PC-3 (cell line): ENCODE data around the gene GGNBP2.

ENCODE experiments used
- EZH2 ChIP-seq: fragments of 300-600 bp; sonication (generic); IDR thresholded peaks from one replicate; pipeline ENCODE4 v1.6.1; 2017; ENCODE audit warnings: antibody characterized with exemption, mild to moderate bottlenecking, low read length; ENCODE audit not compliant: unreplicated experiment
- EZH2phosphoT487 ChIP-seq: fragments of 300-600 bp; sonication (generic); IDR thresholded peaks from 2 replicates; pipeline ENCODE4 v1.6.1; 2018; ENCODE audit warnings: mild to moderate bottlenecking, antibody characterized with exemption, low read length, borderline replicate concordance
- TF ChIP-seq, protein P1 (sequence below): fragments of 300-600 bp; sonication (generic); conservative IDR thresholded peaks from 2 replicates; pipeline ENCODE4 v1.5.1; 2017; ENCODE audit warnings: antibody characterized with exemption, low read depth, mild to moderate bottlenecking, low read length

DNA sequence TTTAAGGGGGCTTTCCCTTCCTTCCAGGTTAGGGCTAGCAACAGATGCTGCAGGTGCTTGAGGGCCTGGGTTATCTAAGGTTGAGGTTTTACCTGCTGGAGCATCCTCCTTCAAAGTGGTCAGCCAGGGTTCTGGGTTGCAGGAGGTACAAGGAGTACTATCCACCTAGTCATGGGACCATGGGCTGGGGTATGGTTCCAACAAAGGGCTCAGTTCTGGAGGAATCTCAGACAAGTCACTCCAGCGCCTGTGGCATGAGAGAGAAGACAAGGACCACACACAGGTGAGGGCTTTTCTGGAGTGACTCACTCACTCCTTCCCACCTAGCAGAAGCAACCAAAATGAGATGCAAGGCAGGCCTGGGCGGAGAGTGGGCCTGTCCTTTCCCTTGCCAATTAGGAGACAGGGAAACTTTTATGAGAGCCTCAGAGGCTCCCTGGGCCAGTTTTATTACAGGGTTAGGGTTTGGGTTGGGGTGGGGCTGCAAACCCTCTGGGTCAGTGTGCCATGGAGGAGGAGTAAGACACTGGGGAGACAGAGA is 12.2 kb upstream of the GGNBP2 start:
- TF ChIP-seq, protein P1, sequence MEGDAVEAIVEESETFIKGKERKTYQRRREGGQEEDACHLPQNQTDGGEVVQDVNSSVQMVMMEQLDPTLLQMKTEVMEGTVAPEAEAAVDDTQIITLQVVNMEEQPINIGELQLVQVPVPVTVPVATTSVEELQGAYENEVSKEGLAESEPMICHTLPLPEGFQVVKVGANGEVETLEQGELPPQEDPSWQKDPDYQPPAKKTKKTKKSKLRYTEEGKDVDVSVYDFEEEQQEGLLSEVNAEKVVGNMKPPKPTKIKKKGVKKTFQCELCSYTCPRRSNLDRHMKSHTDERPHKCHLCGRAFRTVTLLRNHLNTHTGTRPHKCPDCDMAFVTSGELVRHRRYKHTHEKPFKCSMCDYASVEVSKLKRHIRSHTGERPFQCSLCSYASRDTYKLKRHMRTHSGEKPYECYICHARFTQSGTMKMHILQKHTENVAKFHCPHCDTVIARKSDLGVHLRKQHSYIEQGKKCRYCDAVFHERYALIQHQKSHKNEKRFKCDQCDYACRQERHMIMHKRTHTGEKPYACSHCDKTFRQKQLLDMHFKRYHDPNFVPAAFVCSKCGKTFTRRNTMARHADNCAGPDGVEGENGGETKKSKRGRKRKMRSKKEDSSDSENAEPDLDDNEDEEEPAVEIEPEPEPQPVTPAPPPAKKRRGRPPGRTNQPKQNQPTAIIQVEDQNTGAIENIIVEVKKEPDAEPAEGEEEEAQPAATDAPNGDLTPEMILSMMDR = no peak
- no peak for TF ChIP-seq EZH2
- no peak for TF ChIP-seq EZH2phosphoT487
